HAP-1 (cell line): ENCODE data around the gene ESPNL.

ENCODE experiments used
- DNase-seq, 2 experiments: peaks; one replicate each; pipeline ENCODE4 v3.0.0-alpha.2; 2016 to 2020; ENCODE audit warnings: low spot score in 2 of 2
- H3K27me3 ChIP-seq: fragments of 250-450 bp; sonication (Bioruptor Pico); 2 replicates; pipeline ENCODE4 v1.5.1; 2020; ENCODE audit warnings: low read depth, mild to moderate bottlenecking, moderate library complexity
- H3K36me3 ChIP-seq: fragments of 250-450 bp; sonication (Bioruptor Pico); replicated peaks from 2 replicates; pipeline ENCODE4 v1.5.1; 2020; ENCODE audit warnings: mild to moderate bottlenecking
- H3K4me1 ChIP-seq: fragments of 250-450 bp; sonication (Bioruptor Pico); 2 replicates; pipeline ENCODE4 v1.5.1; 2020; ENCODE audit warnings: mild to moderate bottlenecking
- H3K4me3 ChIP-seq: fragments of 250-450 bp; sonication (Bioruptor Pico); 2 replicates; pipeline ENCODE4 v1.5.1; 2020; ENCODE audit warnings: mild to moderate bottlenecking, moderate library complexity
- H3K9me3 ChIP-seq: fragments of 250-450 bp; sonication (Bioruptor Pico); 2 replicates; pipeline ENCODE4 v1.5.1; 2020; ENCODE audit warnings: mild to moderate bottlenecking, moderate library complexity
- in situ Hi-C: fragments of 300-500 bp; cut with MboI; formaldehyde crosslinking; loops from 3 replicates; pipeline ENCODE4 v1.14.3; 2020; ENCODE audit warnings: low sequenced_read_pairs, inconsistent platforms, mixed read lengths

Gene ESPNL

DNA sequence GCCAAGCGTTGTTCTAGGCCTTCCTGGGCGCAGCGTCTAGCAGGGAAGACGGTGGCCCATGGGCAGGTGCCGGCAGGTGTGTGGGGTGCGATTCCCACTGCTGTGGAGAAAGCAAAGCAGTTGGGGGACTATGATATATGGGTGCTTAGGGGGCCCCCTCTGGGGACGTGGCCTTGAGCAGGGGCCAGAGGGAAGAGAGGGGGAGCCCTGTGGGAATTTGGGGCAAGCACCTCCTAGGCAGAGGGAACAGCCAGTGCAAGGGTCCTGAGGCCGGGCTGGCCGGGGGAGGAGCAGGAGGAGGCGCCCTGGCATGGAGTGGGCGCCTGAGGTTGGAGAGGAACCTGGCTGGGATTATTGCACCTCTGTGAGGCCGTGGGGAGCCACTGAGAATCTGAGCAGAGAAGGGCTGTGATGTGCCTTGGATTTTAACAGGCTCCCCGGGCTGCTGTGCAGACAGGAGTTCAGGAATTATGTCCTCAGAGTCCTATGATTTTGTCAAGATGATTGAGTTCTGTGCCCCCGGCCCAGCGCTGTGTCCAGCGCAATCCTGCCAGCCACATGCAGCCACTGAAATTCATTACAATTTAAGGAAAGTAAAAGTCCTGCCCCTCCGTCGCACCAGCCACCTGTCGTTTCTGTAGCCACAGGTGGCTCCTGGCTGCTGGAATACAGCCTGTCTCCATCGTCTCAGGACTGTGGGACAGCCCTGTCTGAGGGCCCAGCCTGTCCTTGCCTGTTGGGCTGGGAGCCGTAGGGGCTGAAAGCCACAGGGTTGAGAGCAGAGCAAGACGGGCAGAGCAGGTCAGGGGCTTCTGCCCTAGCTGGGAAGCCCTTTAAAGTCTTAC, 29.2 kb downstream of the ESPNL start:
- Histone ChIP-seq H3K36me3 (no peaks in the 10 kb centered on the region), H3K9me3 (no peaks in the 10 kb centered on the region), H3K4me1 (no peaks in the 10 kb centered on the region), H3K27me3 (no peaks in the 10 kb centered on the region), H3K4me3 (no peak overlapping the region)
- no peak for DNase-seq
- in situ Hi-C loops, result no loop called here

DNA sequence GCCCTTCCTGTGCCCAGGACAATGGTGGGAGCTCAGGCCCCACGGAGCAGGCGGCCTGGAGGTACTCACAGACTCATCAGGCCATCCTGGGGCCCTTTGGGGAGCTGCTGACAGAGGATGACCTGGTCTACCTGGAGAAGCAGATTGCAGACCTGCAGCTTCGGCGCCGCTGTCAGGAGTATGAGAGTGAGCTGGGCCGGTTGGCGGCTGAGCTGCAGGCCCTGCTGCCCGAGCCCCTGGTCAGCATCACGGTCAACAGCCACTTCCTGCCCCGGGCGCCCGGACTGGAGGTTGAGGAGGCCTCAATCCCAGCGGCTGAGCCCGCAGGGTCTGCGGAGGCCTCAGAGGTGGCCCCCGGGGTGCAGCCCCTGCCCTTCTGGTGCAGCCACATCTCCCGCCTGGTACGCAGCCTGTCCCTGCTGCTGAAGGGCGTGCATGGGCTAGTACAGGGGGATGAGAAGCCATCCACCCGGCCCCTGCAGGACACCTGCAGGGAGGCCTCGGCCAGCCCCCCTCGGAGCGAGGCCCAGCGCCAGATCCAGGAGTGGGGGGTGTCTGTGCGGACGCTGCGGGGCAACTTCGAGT, 30.1 kb downstream of the ESPNL start:
- Histone ChIP-seq H3K27me3 (no peaks in the 10 kb centered on the region), H3K4me3 (no peak overlapping the region), H3K9me3 (no peaks in the 10 kb centered on the region), H3K4me1 (no peaks in the 10 kb centered on the region), H3K36me3 (no peaks in the 10 kb centered on the region)
- no peak for DNase-seq
- in situ Hi-C loops, result no loop called here

DNA sequence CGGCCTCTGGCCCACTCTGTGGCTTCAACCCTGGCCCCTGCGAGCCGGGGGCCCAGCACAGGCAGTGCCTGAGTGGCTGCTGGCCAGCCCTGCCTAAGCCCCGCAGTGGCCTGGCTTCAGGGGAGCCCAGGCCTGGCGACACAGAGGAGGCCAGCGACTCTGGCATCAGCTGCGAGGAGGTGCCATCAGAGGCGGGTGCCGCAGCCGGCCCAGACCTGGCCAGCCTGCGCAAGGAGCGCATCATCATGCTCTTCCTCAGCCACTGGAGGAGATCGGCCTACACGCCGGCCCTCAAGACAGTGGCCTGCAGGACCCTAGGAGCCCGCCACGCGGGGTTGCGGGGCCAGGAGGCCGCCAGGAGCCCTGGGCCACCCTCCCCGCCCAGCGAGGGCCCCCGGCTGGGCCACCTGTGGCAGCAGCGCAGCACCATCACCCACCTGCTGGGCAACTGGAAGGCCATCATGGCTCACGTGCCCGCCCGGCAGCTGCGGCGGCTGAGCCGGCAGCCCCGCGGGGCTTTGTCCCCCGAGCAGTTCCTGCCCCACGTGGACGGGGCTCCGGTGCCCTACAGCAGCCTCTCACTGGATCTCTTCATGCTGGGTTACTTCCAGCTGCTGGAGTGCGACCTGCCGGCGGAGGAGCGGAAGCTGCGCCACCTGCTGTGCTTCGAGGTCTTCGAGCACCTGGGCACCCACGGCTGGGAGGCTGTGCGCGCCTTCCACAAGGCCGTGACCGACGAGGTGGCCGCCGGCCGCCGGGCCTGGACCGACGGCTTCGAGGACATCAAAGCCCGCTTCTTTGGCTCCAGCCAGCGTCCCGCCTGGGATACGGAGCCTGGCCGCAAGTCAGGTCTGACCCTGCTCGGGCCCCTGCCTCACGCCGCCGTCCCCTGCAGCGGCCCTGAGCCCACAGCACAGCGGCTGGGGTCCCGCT, 30.8 kb downstream of the ESPNL start:
- no peaks in the 10 kb centered on the region for H3K36me3 ChIP-seq
- no peak for DNase-seq
- H3K4me1 ChIP-seq, result no peaks in the 10 kb centered on the region
- in situ Hi-C loops, result no loop called here
- no peaks in the 10 kb centered on the region for H3K9me3 ChIP-seq
- no peak overlapping the region for H3K4me3 ChIP-seq
- H3K27me3 ChIP-seq, result no peaks in the 10 kb centered on the region

GRCh38 chr2:238131761-238132462, 31.8 kb downstream of the ESPNL start:
- H3K4me3 ChIP-seq, result no peak overlapping the region
- H3K36me3 ChIP-seq, result no peaks in the 10 kb centered on the region
- H3K9me3 ChIP-seq, result no peaks in the 10 kb centered on the region
- H3K4me1 ChIP-seq, result no peaks in the 10 kb centered on the region
- no peaks in the 10 kb centered on the region for H3K27me3 ChIP-seq
- in situ Hi-C loops, result no loop called here
- DNase-seq, result no peak

DNA sequence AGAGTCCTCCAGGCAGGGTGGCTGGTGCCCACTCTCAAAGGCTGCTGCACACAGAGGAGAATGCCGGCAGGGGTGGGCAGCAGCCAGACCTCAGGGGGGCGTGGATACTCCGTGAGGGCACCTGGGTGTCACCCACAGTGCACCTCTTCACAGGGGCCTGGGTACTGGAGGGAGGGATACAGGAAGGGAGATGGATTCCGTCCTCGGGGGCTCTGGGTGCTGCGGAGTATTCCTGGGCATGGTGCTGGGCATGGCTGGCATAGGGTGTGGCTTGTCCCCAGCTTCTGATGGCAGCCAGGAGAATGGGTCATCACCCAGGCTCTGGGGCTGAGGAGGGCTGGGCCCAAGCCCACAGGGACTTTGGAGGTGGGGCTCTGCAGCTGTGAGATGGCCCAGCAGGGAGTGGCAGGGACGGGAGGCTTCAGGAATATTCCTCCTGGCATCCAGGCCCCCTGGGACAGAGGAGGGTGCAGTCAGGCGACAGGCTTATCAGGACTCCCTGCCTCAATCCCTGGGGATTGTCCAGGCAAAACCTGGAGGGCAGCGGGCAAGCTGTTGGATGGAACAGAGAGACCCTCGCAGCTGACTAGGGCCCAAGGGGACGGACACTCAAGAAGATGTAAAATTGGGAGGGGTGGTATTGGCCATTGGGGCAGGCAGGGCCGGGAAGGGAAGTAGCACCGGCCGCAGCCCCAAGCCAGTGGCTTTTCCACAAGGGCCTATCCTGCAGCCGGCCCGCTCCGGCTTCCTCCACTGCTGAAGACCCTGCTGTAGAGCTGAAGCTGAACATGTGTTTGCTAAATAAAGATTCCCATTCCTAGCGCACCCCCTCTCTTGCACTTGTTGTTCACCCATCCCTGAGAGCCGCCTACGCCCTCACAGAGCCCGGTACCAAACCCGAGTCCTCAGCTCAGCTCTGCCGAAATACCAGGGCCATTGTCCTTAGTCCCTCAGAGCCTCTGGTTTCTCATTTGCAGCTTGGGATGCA, 32.6 kb downstream of the ESPNL start:
- no peaks in the 10 kb centered on the region for H3K36me3 ChIP-seq
- no peak overlapping the region for H3K4me3 ChIP-seq
- no peak for DNase-seq
- H3K27me3 ChIP-seq, result no peaks in the 10 kb centered on the region
- in situ Hi-C loops, result no loop called here
- H3K9me3 ChIP-seq, result no peaks in the 10 kb centered on the region
- no peaks in the 10 kb centered on the region for H3K4me1 ChIP-seq

GRCh38 chr2:238133499-238134392, 33.6 kb downstream of the ESPNL start:
- DNase-seq, result no peak
- no peak overlapping the region for H3K4me3 ChIP-seq
- H3K4me1 ChIP-seq, result no peaks in the 10 kb centered on the region
- H3K27me3 ChIP-seq, result no peaks in the 10 kb centered on the region
- in situ Hi-C loops, result no loop called here
- no peaks in the 10 kb centered on the region for H3K36me3 ChIP-seq
- no peaks in the 10 kb centered on the region for H3K9me3 ChIP-seq

DNA sequence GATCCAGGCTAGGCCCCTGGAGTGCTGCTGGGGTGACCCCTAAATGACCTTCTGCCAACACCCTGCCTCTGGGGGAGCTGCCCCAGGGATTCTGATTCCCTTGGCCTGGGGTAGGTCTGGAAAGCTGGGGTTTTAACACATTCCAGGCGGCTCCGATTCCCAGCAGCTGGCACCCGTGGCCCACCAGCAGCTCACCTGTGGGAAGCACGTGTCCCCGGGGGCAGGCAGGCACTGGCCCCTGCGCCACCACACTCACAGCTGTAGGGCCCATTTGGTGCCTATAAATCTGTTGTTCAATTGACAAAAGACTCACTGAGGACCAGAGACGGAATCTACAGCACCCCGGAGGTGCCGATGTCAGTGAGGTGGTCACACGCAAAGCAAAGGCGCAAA, 34.2 kb downstream of the ESPNL start:
- H3K9me3 ChIP-seq, result no peaks in the 10 kb centered on the region
- in situ Hi-C loops, result no loop called here
- H3K27me3 ChIP-seq, result no peaks in the 10 kb centered on the region
- no peaks in the 10 kb centered on the region for H3K36me3 ChIP-seq
- H3K4me3 ChIP-seq, result no peak overlapping the region
- DNase-seq, result no peak
- no peaks in the 10 kb centered on the region for H3K4me1 ChIP-seq

DNA sequence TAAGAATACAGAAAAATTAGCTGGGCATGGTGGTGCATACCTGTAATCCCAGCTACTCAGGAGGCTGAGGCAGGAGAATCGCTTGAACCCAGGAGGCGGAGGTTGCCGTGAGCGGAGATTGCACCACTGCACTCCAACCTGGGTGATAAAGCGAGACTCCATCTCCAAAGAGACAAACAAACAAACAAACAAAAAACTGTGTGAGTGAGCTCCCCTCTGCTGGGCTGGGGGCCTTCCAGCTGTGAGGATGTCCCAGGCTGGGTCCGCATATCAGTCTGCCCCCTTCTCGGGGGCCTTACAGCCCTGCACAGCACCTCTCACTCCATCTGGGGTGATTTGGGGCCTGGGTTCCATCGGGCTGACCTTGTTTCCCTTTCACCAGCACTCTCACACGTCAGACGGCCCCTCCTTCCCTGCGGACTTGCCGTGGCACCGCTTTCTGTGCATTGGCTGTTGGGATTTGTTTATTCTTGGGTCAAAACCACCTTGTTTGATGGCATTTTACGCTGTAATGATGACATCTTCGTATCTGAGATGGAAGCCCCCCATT, 35.5 kb downstream of the ESPNL start:
- Histone ChIP-seq H3K36me3 (no peaks in the 10 kb centered on the region), H3K4me1 (no peaks in the 10 kb centered on the region), H3K27me3 (no peaks in the 10 kb centered on the region), H3K4me3 (no peak overlapping the region), H3K9me3 (no peaks in the 10 kb centered on the region)
- no peak for DNase-seq
- in situ Hi-C loops, result no loop called here

DNA sequence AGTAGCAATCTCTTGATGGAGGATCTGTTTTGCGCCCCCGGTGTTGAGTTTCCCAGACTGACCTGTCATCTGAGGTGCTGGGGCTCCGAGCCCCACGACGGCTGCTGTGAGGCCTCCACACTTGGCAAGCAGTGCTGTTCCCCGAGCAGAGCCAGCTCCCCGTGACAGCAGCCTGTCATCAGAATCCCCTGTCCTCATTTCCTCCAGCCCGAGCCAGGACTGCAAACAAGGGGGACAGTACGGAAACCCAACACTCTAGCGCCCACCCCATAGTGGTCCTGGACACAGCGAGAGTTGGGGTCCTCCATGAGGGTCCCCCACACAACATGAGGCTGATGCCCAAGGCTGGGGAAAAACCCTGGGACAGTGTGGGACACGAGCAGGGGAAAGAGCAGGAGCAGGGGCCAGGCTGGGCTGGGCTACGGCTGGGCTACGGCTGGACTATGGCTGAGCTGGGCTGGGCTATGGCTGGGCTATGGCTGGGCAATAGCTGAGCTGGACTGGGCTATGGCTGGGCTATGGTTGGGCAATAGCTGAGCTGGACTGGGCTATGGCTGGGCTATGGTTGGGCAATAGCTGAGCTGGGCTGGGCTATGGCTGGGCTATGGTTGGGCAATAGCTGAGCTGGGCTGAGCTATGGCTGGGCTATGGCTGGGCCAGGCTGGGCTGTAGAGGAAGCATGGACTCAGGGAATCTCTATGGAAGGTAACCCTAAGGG, 36.8 kb downstream of the ESPNL start:
- H3K9me3 ChIP-seq, result no peaks in the 10 kb centered on the region
- H3K36me3 ChIP-seq, result no peaks in the 10 kb centered on the region
- in situ Hi-C loops, result no loop called here
- H3K27me3 ChIP-seq, result no peaks in the 10 kb centered on the region
- no peaks in the 10 kb centered on the region for H3K4me1 ChIP-seq
- DNase-seq, result no peak
- no peak overlapping the region for H3K4me3 ChIP-seq

DNA sequence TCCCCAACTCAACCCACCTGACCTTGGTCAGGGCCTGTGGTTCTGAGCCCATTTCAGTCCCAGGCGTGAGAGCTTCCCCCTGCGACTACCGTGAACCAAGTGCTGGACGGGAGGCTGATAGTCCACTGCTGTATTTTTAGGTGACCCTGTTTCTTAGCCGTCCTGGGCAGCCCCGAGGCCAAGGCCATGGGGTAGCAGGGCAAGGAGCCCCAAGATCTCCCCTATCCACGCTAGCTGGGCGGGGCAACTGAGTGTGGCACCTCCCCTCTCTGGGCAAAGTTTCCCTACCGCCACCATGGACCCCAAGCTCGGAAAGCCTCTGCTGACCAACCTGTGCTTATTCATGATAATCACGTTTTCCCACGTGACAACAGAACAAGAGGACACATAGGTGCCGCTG, 37.7 kb downstream of the ESPNL start:
- H3K4me3 ChIP-seq, result no peak overlapping the region
- no peaks in the 10 kb centered on the region for H3K9me3 ChIP-seq
- in situ Hi-C loops, result no loop called here
- no peaks in the 10 kb centered on the region for H3K36me3 ChIP-seq
- no peaks in the 10 kb centered on the region for H3K27me3 ChIP-seq
- DNase-seq, result no peak
- H3K4me1 ChIP-seq, result no peaks in the 10 kb centered on the region
